OCI-LY1 (cell line): ENCODE measurements around the gene CRB3.

ENCODE experiments used
- H2AFZ ChIP-seq: fragments of 200-600 bp; sonication (generic), shearing (Covaris generic); 2 replicates; pipeline ENCODE4 v1.6.0; 2014; ENCODE audit warnings: antibody characterized with exemption, mild to moderate bottlenecking, low read length
- H3F3A ChIP-seq: fragments of 200-600 bp; sonication (generic), shearing (Covaris generic); 2 replicates; pipeline ENCODE4 v1.6.0; 2014; ENCODE audit warnings: mild to moderate bottlenecking, antibody characterized with exemption, low read length, moderate library complexity; ENCODE audit not compliant: insufficient read depth
- H3K27ac ChIP-seq: fragments of 200-600 bp; sonication (generic); 2 replicates; pipeline ENCODE4 v1.5.1; 2014; ENCODE audit warnings: low read length, mixed run types, mild to moderate bottlenecking, low read depth; ENCODE audit not compliant: poor library complexity, severe bottlenecking
- H3K27me3 ChIP-seq: fragments of 200-600 bp; sonication (generic); 2 replicates; pipeline ENCODE4 v1.6.0; 2014; ENCODE audit warnings: antibody characterized with exemption, mild to moderate bottlenecking, low read length, moderate library complexity; ENCODE audit not compliant: insufficient read depth
- H3K36me3 ChIP-seq: fragments of 200-600 bp; sonication (generic); 2 replicates; pipeline ENCODE4 v1.6.1; 2014; ENCODE audit warnings: mild to moderate bottlenecking, antibody characterized with exemption, low read length, moderate library complexity, mixed read lengths; ENCODE audit not compliant: insufficient read depth
- H3K4me1 ChIP-seq: fragments of 200-600 bp; sonication (generic); 2 replicates; pipeline ENCODE4 v1.5.1; 2014; ENCODE audit warnings: mild to moderate bottlenecking, low read length, moderate library complexity; ENCODE audit not compliant: insufficient read depth, severe bottlenecking
- H3K4me2 ChIP-seq: fragments of 200-600 bp; sonication (generic), shearing (Covaris generic); 2 replicates; pipeline ENCODE4 v1.6.1; 2014; ENCODE audit warnings: low read length
- H3K4me3 ChIP-seq: fragments of 200-600 bp; sonication (generic); 2 replicates; pipeline ENCODE4 v1.5.1; 2014; ENCODE audit warnings: low read length, low read depth, mild to moderate bottlenecking, mixed read lengths; ENCODE audit not compliant: poor library complexity, severe bottlenecking
- H3K79me2 ChIP-seq: fragments of 200-600 bp; shearing (Covaris generic); 2 replicates; pipeline ENCODE4 v1.6.1; 2016; ENCODE audit warnings: mixed run types, low read length, mixed read lengths; ENCODE audit not compliant: insufficient read depth
- H3K9ac ChIP-seq: fragments of 200-600 bp; sonication (generic), shearing (Covaris generic); 2 replicates; pipeline ENCODE4 v1.6.1; 2014; ENCODE audit warnings: mild to moderate bottlenecking, low read length, mixed read lengths
- H3K9me2 ChIP-seq: fragments of 200-600 bp; sonication (generic), shearing (Covaris generic); 2 replicates; pipeline ENCODE4 v1.6.1; 2014; ENCODE audit warnings: low read depth, mild to moderate bottlenecking, low read length, mixed read lengths
- H3K9me3 ChIP-seq: fragments of 200-600 bp; shearing (Covaris generic); 2 replicates; pipeline ENCODE4 v1.6.1; 2014; ENCODE audit warnings: low read length, mixed read lengths
- H4K20me1 ChIP-seq: fragments of 200-600 bp; sonication (generic), shearing (Covaris generic); 2 replicates; pipeline ENCODE4 v1.6.0; 2016; ENCODE audit warnings: mild to moderate bottlenecking, low read length; ENCODE audit not compliant: insufficient read depth
- CTCF ChIP-seq: fragments of 200-600 bp; sonication (generic), shearing (Covaris generic); IDR thresholded peaks from 2 replicates; pipeline ENCODE4 v1.5.1; 2017; ENCODE audit warnings: mild to moderate bottlenecking, antibody characterized with exemption, low read length, moderate library complexity, mixed read lengths
- EZH2 ChIP-seq: fragments of 200-600 bp; sonication (generic), shearing (Covaris generic); IDR thresholded peaks from 2 replicates; pipeline ENCODE4 v1.8.0; 2017; ENCODE audit warnings: borderline replicate concordance, mixed run types, mild to moderate bottlenecking, antibody characterized with exemption, low read length, moderate library complexity, mixed read lengths

The CRB3 gene

DNA sequence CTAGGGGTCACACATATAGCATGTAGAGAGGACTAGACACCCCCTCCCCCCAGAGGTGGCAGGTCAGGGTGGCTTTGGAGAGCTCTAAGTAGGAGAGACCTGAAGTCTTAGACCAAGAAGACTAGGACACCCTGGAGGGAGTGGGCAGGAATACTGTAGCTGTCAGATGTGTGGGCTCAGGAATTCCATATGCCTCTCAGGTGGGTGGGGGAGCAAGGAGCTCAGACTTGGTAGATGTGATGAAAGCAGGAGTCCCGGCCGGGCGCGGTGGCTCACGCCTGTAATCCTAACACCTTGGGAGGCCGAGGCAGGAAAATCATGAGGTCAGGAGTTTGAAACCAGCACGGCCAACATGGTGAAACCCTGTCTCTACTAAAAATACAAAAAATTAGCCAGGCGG lies 1.6 kb downstream of the CRB3 start:
- no peak overlapping the region for H3K4me3 ChIP-seq
- no peaks in the 10 kb centered on the region for H3F3A ChIP-seq
- H3K9ac ChIP-seq, result no peak overlapping the region
- H3K4me1 ChIP-seq, result no peaks in the 10 kb centered on the region
- no peaks in the 10 kb centered on the region for H3K9me3 ChIP-seq
- no peaks in the 10 kb centered on the region for H3K9me2 ChIP-seq
- no peak overlapping the region for H3K4me2 ChIP-seq
- H3K79me2 ChIP-seq, result no peaks in the 10 kb centered on the region
- H3K27me3 ChIP-seq, result 0 out of 2 replicates have a peak, but pooled peaks cover 5% of the 10 kb centered on the region
- no peak for TF ChIP-seq CTCF
- no peak for TF ChIP-seq EZH2
- no peaks in the 10 kb centered on the region for H3K36me3 ChIP-seq
- no peak overlapping the region for H2AFZ ChIP-seq
- no peak overlapping the region for H3K27ac ChIP-seq
- no peaks in the 10 kb centered on the region for H4K20me1 ChIP-seq

- H3K9ac ChIP-seq, result no peak overlapping the region
- no peaks in the 10 kb centered on the region for H4K20me1 ChIP-seq
- 0 out of 2 replicates have a peak, but pooled peaks cover 5% of the 10 kb centered on the region for H3K27me3 ChIP-seq
- H3K27ac ChIP-seq, result no peak overlapping the region
- H3K4me2 ChIP-seq, result no peak overlapping the region
- TF ChIP-seq CTCF, result no peak
- TF ChIP-seq EZH2, result no peak
- no peak overlapping the region for H3K4me3 ChIP-seq
- no peaks in the 10 kb centered on the region for H3F3A ChIP-seq
- H3K9me3 ChIP-seq, result no peaks in the 10 kb centered on the region
- H3K36me3 ChIP-seq, result no peaks in the 10 kb centered on the region
- no peak overlapping the region for H2AFZ ChIP-seq
- no peaks in the 10 kb centered on the region for H3K4me1 ChIP-seq
- H3K79me2 ChIP-seq, result no peaks in the 10 kb centered on the region
- H3K9me2 ChIP-seq, result no peaks in the 10 kb centered on the region
Measured at GRCh38 chr19:6466526-6467248, 2.6 kb downstream of the CRB3 start.

- no peaks in the 10 kb centered on the region for H3K79me2 ChIP-seq
- H3K27ac ChIP-seq, result no peak overlapping the region
- H3K9me3 ChIP-seq, result no peaks in the 10 kb centered on the region
- no peaks in the 10 kb centered on the region for H3K4me1 ChIP-seq
- no peaks in the 10 kb centered on the region for H3K36me3 ChIP-seq
- 0 out of 2 replicates have a peak, but pooled peaks cover 5% of the 10 kb centered on the region for H3K27me3 ChIP-seq
- H3K4me3 ChIP-seq, result no peak overlapping the region
- no peaks in the 10 kb centered on the region for H3K9me2 ChIP-seq
- no peak overlapping the region for H3K4me2 ChIP-seq
- H2AFZ ChIP-seq, result no peak overlapping the region
- TF ChIP-seq CTCF (no peak), EZH2 (no peak)
- no peaks in the 10 kb centered on the region for H3F3A ChIP-seq
- H3K9ac ChIP-seq, result no peak overlapping the region
- H4K20me1 ChIP-seq, result no peaks in the 10 kb centered on the region
Measured at GRCh38 chr19:6467384-6467783, 3.3 kb downstream of the CRB3 start.
